HL-60 (cell line): ENCODE results near the gene FAM53B.

Experiments used
- POLR2AphosphoS5 ChIP-seq: IDR thresholded peaks from 2 replicates; pipeline ENCODE4 v1.6.1; 2012; ENCODE audit warnings: low read depth
- TF ChIP-seq, protein P1 (sequence below): IDR thresholded peaks from one replicate; pipeline ENCODE4 v1.5.1; 2011; ENCODE audit warnings: low read length, control low read depth, inconsistent platforms; ENCODE audit not compliant: insufficient read depth
- TF ChIP-seq, protein P2 (sequence below): IDR thresholded peaks from 2 replicates; pipeline ENCODE4 v1.6.1; 2012; ENCODE audit warnings: low read depth; ENCODE audit not compliant: insufficient replicate concordance

DNA sequence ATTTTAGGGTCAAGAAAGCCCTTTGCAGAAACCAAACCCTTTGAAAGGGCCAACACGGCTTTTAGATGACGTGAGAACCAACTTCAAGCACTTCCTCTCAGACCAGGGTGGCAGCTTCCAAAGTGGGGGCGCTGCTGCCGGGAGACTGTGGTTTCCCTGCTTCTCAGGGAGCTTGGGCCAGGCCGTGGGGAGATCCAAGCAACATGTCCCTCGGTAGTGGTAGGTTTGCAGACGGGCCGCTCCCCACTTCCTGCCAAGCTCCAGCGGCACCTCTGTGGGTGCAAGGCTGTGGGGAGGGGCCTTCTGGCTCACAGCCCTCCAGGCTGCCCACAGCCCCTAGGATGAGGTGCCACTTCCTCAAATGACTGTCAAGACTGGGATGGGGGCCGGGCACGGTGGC is 132.4 kb downstream of the FAM53B start:
- TF ChIP-seq, protein P1, sequence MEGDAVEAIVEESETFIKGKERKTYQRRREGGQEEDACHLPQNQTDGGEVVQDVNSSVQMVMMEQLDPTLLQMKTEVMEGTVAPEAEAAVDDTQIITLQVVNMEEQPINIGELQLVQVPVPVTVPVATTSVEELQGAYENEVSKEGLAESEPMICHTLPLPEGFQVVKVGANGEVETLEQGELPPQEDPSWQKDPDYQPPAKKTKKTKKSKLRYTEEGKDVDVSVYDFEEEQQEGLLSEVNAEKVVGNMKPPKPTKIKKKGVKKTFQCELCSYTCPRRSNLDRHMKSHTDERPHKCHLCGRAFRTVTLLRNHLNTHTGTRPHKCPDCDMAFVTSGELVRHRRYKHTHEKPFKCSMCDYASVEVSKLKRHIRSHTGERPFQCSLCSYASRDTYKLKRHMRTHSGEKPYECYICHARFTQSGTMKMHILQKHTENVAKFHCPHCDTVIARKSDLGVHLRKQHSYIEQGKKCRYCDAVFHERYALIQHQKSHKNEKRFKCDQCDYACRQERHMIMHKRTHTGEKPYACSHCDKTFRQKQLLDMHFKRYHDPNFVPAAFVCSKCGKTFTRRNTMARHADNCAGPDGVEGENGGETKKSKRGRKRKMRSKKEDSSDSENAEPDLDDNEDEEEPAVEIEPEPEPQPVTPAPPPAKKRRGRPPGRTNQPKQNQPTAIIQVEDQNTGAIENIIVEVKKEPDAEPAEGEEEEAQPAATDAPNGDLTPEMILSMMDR = no peak
- TF ChIP-seq POLR2AphosphoS5 = peak; percentile 76
- TF ChIP-seq, protein P2, sequence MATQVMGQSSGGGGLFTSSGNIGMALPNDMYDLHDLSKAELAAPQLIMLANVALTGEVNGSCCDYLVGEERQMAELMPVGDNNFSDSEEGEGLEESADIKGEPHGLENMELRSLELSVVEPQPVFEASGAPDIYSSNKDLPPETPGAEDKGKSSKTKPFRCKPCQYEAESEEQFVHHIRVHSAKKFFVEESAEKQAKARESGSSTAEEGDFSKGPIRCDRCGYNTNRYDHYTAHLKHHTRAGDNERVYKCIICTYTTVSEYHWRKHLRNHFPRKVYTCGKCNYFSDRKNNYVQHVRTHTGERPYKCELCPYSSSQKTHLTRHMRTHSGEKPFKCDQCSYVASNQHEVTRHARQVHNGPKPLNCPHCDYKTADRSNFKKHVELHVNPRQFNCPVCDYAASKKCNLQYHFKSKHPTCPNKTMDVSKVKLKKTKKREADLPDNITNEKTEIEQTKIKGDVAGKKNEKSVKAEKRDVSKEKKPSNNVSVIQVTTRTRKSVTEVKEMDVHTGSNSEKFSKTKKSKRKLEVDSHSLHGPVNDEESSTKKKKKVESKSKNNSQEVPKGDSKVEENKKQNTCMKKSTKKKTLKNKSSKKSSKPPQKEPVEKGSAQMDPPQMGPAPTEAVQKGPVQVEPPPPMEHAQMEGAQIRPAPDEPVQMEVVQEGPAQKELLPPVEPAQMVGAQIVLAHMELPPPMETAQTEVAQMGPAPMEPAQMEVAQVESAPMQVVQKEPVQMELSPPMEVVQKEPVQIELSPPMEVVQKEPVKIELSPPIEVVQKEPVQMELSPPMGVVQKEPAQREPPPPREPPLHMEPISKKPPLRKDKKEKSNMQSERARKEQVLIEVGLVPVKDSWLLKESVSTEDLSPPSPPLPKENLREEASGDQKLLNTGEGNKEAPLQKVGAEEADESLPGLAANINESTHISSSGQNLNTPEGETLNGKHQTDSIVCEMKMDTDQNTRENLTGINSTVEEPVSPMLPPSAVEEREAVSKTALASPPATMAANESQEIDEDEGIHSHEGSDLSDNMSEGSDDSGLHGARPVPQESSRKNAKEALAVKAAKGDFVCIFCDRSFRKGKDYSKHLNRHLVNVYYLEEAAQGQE = no peak
